Measurements from ENCODE around the gene MAVS.

MAVS gene

DNA sequence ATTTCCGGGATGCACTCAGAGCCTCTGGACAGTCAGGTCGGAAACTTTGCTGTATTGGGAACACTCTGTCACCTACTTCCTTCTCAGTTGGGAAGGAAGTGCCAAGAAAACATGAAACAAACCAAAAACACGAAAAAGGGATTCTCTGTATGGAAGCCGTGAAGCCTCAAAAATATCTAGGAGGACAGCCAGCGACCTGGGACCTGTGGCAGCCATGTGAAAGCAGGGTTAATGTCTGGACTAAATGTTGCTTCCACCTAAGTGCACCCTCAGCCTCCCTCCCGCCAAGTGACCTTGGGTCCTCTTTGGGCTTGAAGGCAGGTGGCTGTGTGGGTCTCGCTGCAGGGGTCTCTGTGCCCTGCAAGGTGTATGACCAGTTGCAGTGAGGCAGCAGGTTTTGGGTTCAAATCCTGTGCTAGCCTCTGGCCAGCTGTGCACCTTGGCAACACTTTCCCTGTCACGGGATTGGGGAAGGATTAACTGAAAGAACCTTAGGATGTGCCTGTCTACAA, 851 bp downstream of the MAVS start:
- in situ Hi-C loops (cut with MboI; ENCODE audit: low sequenced_read_pairs), result no loop called here

DNA sequence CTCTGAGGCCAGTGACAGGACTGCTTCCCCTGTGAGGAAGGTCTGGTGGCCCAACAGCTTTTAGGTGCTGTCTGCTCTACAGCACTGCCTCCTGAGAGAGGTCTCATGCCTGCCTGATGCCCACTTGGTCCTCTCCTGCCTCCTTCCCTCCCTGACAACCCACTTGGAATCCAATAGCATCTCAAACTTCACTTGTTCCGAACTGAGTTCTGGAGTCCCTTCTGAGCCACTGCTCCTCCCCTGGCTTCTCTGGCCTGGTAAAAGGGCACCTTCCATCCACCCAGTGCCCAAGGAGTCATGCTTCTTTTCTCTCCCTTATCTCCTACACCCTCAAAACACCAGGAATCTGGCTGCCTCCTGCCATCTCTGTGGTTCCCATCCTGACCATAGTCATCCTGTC, 1.9 kb downstream of the MAVS start:
- in situ Hi-C loops (cut with MboI; ENCODE audit: low sequenced_read_pairs), result no loop called here

DNA sequence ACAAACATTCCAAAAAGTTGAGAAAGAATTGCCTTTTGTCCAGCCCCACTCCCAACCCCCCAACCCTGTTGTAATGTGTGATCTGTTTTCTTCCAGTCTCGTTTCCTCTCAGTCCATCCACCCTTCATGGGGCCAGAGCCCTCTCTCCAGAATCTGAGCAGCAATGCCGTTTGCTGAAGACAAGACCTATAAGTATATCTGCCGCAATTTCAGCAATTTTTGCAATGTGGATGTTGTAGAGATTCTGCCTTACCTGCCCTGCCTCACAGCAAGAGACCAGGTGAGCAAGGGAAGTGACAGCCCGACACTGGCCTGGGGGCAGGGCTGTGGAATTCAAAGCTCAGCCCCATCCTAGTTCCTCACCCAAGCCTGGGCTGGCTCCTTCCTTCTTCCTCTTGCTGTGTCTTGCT, 7.8 kb downstream of the MAVS start:
- in situ Hi-C loops (cut with MboI; ENCODE audit: low sequenced_read_pairs), result loop anchor here (10.0 kb wide), 1 partner anchor 70 kb away; the partner anchor contains the start of genes CENPB and SPEF1

DNA sequence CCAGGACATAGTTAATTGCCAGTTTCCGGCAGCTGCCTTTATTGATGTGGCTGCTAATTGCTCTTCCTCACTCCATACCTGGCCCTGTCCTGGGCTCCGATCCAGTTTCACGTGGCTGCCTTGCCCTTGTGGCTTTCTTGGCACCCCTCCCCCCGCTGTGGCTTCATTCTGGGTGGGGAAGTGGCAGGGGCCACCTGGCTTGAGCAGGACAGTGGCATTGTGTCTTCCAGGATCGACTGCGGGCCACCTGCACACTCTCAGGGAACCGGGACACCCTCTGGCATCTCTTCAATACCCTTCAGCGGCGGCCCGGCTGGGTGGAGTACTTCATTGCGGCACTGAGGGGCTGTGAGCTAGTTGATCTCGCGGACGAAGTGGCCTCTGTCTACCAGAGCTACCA, 10.8 kb downstream of the MAVS start:
- in situ Hi-C loops (cut with MboI; ENCODE audit: low sequenced_read_pairs), result loop anchor here (10.0 kb wide), 1 partner anchor 73 kb away; the partner anchor contains the start of genes CENPB and SPEF1

DNA sequence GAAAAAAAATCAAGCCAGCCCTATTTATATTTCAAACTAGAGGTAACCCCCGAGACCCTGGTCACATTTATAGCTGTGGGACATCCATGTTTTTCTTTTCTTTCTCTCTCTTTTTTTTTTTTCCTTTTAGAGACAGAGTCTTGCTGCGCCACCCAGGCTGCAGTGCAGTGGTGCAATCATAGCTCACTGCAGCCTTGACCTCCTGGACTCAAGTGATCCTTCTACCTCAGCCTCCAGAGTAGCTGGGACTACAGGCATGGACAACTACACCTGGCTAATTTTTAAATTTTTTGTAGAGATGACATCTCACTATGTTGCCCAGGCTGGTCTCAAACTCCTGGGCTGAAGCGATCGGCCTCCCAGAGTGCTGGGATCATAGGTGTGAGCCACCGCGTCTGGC, 12.1 kb downstream of the MAVS start:
- in situ Hi-C loops (cut with MboI; ENCODE audit: low sequenced_read_pairs), result loop anchor here (10.0 kb wide), 1 partner anchor 74 kb away; the partner anchor contains the start of genes CENPB and SPEF1

DNA sequence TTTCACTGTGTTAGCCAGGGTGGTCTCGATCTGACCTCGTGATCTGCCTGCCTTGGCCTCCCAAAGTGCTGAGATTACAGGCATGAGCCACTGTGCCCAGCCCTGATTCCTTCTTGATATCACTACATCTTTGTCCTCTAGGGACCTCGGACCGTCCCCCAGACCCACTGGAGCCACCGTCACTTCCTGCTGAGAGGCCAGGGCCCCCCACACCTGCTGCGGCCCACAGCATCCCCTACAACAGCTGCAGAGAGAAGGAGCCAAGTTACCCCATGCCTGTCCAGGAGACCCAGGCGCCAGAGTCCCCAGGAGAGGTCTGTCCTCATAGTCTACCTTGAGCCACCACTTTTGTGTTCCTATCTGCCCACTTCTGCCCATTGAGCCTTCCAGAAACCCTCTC, 14.6 kb downstream of the MAVS start:
- in situ Hi-C loops (cut with MboI; ENCODE audit: low sequenced_read_pairs), result no loop called here

DNA sequence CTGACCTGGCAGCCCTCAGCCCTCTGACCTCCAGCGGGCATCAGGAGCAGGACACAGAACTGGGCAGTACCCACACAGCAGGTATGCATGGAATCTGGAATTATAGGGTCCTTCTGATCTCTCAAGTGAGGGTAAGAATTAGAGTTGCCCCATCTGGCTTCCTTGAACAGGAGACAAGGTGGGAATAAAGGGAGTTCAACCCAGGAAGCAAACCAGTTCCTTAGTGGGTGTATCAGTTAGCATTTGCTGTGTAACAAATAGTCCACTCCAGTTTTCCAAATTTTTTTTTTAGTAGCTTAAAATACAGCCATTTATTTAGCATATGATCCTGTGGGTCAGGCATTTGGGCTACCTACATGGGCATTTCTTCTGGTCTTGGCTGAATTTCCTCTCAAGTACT, 15.7 kb downstream of the MAVS start:
- in situ Hi-C loops (cut with MboI; ENCODE audit: low sequenced_read_pairs), result no loop called here

DNA sequence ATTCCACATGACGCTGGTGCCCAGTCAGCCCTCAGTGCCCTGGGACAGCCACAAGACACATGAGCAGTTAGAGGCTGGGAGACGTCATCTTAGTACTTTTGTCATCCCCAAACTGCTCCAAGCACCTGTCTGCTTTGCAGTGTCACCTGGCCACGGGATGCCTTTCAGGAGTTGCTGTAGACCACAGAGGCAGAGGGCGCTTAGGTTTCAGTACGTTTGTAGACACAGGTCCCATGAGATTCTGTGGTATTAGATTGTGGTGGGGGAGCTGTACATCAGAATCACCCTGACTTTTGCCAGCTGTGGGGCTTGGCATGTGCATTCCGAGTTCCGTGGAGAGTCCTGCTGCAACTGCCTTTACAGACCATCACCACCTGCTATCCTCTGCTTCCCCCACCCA, 16.7 kb downstream of the MAVS start:
- in situ Hi-C loops (cut with MboI; ENCODE audit: low sequenced_read_pairs), result no loop called here

DNA sequence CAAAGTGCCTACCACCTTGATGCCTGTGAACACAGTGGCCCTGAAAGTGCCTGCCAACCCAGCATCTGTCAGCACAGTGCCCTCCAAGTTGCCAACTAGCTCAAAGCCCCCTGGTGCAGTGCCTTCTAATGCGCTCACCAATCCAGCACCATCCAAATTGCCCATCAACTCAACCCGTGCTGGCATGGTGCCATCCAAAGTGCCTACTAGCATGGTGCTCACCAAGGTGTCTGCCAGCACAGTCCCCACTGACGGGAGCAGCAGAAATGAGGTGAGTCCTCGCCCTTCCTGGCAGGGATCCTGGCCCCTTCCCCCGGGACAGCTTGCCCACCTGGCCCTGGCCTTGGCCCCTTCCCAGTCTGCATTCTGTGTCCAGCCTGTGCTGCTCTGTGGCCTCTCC, 17.9 kb downstream of the MAVS start:
- in situ Hi-C loops (cut with MboI; ENCODE audit: low sequenced_read_pairs), result no loop called here

DNA sequence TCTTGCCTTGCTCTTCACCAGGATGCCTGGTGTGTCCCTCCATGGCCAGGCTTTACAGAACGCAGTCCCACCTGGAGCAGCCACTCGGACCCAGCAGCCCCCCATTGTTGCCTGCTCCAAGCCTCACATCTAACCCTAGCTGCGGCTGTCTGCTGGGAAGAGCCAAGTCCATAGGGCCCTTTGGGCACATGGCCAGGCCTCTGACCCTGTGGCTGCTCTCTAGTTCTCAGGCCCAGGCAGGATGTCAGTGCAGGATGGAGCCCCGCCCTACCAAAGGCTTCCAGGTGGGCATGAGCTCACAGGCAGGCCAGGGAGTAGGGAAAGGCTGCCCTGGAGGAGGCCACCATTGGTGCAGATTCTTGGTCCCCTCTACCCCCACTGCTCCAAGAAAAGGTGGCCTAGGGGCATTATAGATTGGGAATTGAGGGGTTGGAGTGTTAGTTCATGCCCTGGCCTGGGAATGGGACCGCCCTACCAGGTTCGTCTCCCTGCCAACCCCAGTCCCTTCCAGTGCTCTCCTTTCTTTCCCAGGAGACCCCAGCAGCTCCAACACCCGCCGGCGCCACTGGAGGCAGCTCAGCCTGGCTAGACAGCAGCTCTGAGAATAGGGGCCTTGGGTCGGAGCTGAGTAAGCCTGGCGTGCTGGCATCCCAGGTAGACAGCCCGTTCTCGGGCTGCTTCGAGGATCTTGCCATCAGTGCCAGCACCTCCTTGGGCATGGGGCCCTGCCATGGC, 18.7 kb downstream of the MAVS start:
- in situ Hi-C loops (cut with MboI; ENCODE audit: low sequenced_read_pairs), result no loop called here

DNA sequence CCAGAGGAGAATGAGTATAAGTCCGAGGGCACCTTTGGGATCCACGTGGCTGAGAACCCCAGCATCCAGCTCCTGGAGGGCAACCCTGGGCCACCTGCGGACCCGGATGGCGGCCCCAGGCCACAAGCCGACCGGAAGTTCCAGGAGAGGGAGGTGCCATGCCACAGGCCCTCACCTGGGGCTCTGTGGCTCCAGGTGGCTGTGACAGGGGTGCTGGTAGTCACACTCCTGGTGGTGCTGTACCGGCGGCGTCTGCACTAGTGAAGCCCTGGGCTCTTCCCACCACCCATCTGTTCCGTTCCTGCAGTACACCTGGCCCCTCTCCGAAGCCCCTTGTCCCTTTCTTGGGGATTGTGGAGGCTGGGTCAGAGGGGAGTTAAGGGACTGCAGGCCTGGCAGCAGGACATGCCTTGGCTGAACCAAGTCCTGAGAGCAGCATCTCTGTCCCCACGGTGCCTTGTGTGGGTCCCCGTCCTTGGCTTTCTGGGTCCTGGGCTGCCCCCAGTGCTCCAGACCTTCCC, 19.3 kb downstream of the MAVS start:
- in situ Hi-C loops (cut with MboI; ENCODE audit: low sequenced_read_pairs), result no loop called here

DNA sequence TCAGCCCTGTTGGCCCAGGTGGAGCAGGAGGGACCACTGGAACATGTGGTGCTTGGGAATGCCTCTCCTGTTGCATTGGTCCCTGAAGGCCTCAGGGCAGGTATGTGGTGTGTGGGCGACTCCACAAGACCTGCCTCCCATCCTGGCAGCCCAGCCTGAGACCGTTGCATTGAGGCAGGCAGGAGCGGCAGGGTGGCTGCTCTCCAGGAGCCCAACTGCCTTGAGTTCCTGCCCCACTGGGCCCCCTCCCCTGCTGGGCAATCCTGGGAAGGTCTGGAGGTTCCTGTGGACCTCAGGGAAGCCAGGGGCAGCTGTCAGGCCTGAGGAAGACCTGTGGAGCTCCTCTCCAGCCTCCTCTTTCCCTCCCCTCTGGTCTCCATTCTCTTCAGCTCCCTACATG, 19.8 kb downstream of the MAVS start:
- in situ Hi-C loops (cut with MboI; ENCODE audit: low sequenced_read_pairs), result no loop called here

DNA sequence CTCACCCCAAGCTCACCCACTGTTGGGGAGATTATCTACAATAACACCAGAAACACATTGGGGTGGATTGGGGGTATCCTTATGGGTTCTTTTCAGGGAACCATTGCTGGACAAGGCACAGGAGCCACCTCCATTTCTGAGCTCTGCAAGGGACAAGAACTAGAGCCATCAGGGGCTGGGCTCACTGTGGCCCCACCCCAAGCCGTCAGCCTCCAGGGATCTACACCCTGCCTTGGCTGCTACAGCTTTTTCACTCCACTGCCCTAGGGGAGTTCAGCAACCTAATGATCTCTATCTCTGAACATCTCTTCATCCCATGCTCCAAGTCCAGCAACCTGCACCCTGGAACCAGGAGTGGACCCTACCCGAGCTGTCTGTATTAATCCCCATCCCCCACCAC, 21.2 kb downstream of the MAVS start:
- in situ Hi-C loops (cut with MboI; ENCODE audit: low sequenced_read_pairs), result no loop called here

DNA sequence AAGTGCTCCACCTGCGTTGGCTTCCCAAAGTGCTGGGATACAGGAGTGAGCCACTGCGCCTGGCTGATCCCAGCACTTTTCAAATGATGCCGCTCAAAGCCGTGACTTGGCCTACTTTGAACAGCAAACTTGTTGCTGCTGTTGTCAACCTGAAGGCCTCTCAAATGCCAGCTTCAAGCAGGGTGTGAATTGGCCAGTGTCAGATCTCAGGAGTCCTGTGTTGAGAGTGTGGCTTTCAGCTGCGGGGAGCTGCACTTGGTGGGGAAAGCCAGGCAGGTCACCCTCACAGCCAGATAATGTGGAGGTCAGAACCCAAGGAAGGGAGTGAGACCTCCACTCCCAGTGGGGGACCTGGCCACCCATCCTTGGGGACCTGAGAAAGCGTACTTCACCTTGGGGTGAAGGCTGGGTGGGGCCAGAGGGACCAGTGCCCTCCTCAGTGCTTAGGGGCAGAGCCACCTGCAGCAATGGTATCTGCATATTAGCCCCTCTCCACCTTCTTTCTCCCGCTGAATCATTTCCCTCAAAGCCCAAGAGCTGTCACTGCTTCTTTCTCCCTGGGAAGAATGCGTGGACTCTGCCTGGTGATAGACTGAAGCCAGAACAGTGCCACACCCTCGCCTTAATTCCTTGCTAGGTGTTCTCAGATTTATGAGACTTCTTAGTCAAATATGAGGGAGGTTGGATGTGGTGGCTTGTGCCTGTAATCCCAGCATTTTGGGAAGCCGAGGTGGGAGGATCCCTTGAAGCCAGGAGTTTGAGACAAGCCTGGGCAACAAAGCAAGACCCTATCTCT, 23.4 kb downstream of the MAVS start:
- in situ Hi-C loops (cut with MboI; ENCODE audit: low sequenced_read_pairs), result no loop called here

DNA sequence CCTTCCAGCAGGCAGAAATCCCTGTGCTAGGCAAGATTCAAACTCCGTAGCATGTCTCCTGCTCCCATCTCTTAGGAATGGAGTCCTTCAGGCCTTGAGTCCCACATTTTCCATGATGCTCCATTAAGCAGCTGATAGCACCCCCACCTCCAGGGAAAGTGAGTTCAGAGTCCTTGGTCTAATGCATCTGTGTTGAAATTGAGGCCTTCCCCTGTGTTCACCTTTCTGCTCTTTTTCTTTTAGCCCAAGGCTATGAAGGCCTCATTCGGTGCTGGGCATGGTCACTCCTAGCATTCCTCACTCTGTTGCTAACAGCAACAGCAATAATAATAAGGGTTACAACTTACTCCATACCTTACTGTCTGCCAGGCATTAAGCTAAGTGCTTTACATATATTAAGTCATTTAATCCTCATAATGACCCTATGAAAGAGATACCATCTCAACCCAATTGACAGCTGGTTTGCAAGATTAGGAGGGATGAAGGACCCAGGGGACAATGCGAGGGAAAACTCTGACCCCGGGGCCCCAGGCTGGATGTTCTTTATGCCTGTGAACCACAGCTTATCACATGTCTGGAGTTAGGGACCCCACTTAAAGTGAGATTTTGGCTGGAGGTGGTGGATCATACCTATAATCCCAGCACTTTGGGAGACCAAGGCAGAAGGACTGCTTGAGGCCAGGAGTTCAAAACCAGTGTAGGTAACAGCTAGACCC, 25.1 kb downstream of the MAVS start:
- in situ Hi-C loops (cut with MboI; ENCODE audit: low sequenced_read_pairs), result no loop called here

DNA sequence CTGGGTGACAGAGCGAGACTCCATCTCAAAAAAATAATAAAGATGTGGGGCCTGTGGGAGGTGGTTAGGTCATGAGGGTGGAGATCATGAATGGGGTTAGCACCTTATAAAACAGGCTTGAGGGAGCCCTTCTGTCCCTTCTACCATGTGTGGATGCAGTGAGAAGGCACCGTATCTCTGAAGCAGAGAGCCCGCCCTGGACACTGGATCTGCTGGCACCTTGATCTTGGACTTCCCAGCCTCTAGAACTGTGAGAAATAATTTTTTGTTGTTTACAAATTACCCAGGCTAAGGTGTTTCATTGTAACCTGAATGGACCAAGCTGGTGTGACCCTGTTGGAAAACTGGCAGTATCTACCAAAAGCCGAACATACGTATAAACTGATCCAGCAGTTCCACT, 26.9 kb downstream of the MAVS start:
- in situ Hi-C loops (cut with MboI; ENCODE audit: low sequenced_read_pairs), result no loop called here

DNA sequence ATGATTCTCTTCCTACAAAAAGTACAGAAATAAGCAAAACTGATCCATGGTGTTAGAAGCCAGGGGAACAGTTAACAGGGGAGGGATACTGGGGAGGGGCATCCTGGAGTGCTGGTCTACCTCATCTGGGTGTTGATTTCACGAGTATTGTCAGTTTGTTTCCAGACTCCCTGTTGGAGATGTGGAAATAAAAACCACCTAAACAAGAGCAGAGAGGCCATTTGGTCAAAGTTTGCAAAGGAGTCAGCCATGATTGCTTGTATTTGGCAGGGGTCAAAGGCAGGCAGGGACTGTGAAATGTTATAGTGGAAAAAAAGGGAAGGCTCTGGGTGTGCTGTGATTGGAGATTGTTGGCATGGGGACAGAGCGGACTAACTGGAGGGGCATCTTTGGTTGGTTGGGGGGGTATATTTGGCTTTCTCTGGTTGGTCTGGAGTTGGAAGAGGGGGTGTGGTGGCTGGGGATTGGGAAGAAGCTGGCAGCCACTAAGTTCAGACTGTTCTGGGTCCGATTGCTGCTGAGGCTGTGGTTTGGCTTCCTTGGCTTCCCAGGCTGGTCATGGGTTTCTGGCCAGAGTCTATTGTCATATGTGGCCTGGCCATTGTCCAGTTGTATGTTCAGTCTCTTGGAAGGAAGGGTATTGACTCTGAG, 27.7 kb downstream of the MAVS start:
- in situ Hi-C loops (cut with MboI; ENCODE audit: low sequenced_read_pairs), result no loop called here

DNA sequence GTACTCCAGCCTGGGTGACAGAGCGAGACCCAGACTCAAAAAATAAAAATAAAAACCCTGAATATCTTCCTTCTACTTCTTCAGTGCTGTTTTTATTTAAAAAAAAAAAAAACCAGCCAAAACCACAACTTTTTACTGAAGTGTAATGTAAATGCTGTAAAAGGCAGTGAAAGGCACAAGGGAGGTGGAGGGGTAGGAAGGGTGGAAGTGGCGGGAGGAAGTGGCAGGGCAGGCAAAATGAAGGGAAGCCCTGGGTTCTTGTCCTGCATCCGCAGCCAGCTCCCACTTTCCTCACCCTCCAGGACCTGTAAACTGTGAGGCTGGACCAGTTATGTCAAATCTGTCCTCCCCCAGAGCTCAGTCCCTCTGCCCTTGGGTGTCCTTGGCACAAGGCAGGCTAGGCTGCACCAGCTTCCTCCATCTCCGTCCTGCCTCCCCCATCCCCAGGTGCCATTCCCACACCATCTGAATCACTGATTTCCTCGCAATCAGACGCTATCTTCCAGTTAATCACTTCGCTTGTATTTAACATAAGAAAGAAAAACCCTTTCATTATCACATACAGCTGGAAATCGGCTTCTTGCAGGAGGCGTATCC, 28.8 kb downstream of the MAVS start:
- in situ Hi-C loops (cut with MboI; ENCODE audit: low sequenced_read_pairs), result no loop called here

DNA sequence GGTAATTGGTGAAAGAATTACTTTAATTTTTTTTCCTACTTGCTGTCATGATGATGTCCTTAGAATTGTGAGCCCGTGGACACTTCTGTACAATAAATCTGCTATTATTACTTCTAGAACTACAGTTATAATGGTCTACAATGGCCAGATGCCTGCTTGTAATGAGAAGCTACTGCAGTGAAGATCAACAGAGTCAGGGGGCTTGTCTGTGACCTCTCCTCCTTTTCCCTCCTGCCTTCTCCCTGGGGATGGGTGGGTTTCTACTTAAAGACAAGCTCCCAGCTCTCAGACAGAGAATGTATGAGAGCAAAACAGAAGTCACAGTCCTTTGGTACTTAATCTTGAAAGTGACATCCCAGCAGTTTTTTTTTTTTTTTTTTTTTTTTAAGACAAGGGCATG, 29.4 kb downstream of the MAVS start:
- in situ Hi-C loops (cut with MboI; ENCODE audit: low sequenced_read_pairs), result no loop called here

DNA sequence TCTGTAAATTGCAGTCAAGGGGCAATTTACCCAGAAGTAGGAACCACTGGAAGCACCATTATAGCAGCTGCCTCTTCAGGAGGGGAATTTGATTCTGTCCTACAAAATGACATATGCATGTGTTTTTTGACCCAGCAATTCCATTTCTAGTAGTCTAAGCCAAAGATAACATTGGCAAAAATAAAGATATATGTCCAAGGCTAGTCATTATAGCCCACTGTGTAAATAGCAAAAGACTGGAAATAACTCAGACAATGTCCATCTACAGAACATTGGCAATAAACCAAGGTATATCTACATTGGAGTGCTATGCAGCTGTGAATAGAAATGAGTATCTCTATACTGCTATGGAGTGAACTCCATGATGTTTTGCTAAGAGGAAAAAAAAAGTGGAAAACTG, 30.0 kb downstream of the MAVS start:
- in situ Hi-C loops (cut with MboI; ENCODE audit: low sequenced_read_pairs), result no loop called here
